H1 (cell line): ENCODE measurements around the gene SLC25A42. TPM values are rescaled to one million over a fixed set of nuclear protein-coding genes. Genes with fewer than 3 reads are reported as not detected.

Experiments
- polyA plus RNA-seq, 7 experiments: library from polyadenylated mRNA; depleted of rRNA in 3 of 7; stranded (reverse) in 5 of 7; unstranded in 2 of 7; fragments of >200 nt in 5 of 7; fragments of 200-250 nt in 2 of 7; gene quantifications; 1 replicate in 5 of 7; 2 replicates in 1 of 7; 4 replicates in 1 of 7; pipeline versions ENCODE4 v1.2.1 to v1.2.3, GENCODE V29; 2011 to 2013; ENCODE audit warnings: missing spikeins in 2 of 7, mixed read lengths in 2 of 7
- total RNA-seq: library from RNA; stranded (reverse); fragmentation: NEBNext Ultra II Directional; extraction: Animal tissue kit (Norgen Biotek cat#: 25700); gene quantifications from 2 replicates; pipeline ENCODE4 v1.2.1, GENCODE V29; 2021
- TF ChIP-seq, protein P1 (sequence below), 3 experiments: IDR thresholded peaks; 1 replicate in 2 of 3; 2 replicates in 1 of 3; pipeline versions ENCODE4 v1.5.1 to v1.6.1; 2011; ENCODE audit warnings: low read length in 3 of 3, mild to moderate bottlenecking in 3 of 3, inconsistent platforms in 2 of 3, low read depth in 1 of 3, moderate library complexity in 1 of 3; ENCODE audit not compliant: insufficient read depth in 1 of 3; ENCODE audit errors: control extremely low read depth in 1 of 3

SLC25A42 gene
- total and polyA plus RNA-seq, 2 of the 8 experiments (the other 6 are each of a cell fraction or from before 2014, with no cell fraction given) = 5.9 to 6.2 TPM

DNA sequence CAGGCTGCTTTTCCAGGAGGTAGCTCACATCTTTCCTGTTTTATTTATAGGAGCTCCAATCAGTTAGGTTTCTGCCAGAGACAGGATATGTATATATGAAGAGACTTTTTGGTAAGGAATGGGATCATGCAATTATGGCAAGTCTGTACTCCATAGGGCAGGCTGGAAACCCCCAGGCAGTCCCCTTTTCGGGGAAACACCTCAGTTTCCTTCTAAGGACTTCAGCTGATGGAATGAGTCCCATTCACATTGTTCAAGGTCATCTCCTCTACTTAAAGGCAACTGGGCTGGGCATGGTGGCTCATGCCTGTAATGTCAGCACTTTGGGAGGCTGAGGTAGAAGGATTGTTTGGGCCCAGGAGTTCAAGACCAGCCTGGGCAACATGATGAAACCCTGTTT lies 10.9 kb upstream of the SLC25A42 start (continued):
- TF ChIP-seq, protein P1, sequence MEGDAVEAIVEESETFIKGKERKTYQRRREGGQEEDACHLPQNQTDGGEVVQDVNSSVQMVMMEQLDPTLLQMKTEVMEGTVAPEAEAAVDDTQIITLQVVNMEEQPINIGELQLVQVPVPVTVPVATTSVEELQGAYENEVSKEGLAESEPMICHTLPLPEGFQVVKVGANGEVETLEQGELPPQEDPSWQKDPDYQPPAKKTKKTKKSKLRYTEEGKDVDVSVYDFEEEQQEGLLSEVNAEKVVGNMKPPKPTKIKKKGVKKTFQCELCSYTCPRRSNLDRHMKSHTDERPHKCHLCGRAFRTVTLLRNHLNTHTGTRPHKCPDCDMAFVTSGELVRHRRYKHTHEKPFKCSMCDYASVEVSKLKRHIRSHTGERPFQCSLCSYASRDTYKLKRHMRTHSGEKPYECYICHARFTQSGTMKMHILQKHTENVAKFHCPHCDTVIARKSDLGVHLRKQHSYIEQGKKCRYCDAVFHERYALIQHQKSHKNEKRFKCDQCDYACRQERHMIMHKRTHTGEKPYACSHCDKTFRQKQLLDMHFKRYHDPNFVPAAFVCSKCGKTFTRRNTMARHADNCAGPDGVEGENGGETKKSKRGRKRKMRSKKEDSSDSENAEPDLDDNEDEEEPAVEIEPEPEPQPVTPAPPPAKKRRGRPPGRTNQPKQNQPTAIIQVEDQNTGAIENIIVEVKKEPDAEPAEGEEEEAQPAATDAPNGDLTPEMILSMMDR (IDR thresholded peaks at IDR 0.05; ENCODE audit: control extremely low read depth in 1 of 3, insufficient read depth in 1 of 3, low read depth in 1 of 3, low read length in 3 of 3) = no peak
